Type B pancreatic cell (in vitro differentiated cells): Measurements from ENCODE around the gene FGF13. TPM values are rescaled to one million over a fixed set of nuclear protein-coding genes. Genes with fewer than 3 reads are reported as not detected.
A peak's percentile ranks its signal among the peaks of the same experiment; 100 is the strongest.

Experiments
- DNase-seq: peaks from one replicate; pipeline ENCODE4 v3.0.0; 2021; ENCODE audit warnings: mixed read lengths; ENCODE audit not compliant: unreplicated experiment; ENCODE audit errors: extremely low spot score
- H3K27ac Mint-ChIP-seq: 2 replicates; pipeline ENCODE4 v1.8.0; 2021; ENCODE audit warnings: mild to moderate bottlenecking, mixed read lengths
- H3K27me3 Mint-ChIP-seq: 2 replicates; pipeline ENCODE4 v1.8.0; 2021; ENCODE audit warnings: mixed read lengths
- H3K36me3 Mint-ChIP-seq: 2 replicates; pipeline ENCODE4 v1.8.0; 2021; ENCODE audit warnings: mixed read lengths
- H3K4me1 Mint-ChIP-seq: one replicate; pipeline ENCODE4 v1.8.0; 2021; ENCODE audit warnings: mixed read lengths; ENCODE audit not compliant: unreplicated experiment
- H3K4me3 Mint-ChIP-seq: 2 replicates; pipeline ENCODE4 v1.8.0; 2021; ENCODE audit warnings: mild to moderate bottlenecking, mixed read lengths
- H3K9me3 Mint-ChIP-seq: 2 replicates; pipeline ENCODE4 v1.8.0; 2021; ENCODE audit warnings: mixed read lengths
- total RNA-seq: library from RNA; stranded (reverse); gene quantifications from 2 replicates; pipeline ENCODE4 v1.2.1, GENCODE V29; 2021; ENCODE audit warnings: low replicate concordance
- TF ChIP-seq, protein P1 (sequence below): fragments of 200-600 bp; sonication (generic); conservative IDR thresholded peaks from 2 replicates; pipeline ENCODE4 v1.5.0; 2021; ENCODE audit warnings: antibody characterized with exemption, mild to moderate bottlenecking

The FGF13 gene
- total RNA-seq, 1 donor from 2014 or later = 13.4 TPM

DNA sequence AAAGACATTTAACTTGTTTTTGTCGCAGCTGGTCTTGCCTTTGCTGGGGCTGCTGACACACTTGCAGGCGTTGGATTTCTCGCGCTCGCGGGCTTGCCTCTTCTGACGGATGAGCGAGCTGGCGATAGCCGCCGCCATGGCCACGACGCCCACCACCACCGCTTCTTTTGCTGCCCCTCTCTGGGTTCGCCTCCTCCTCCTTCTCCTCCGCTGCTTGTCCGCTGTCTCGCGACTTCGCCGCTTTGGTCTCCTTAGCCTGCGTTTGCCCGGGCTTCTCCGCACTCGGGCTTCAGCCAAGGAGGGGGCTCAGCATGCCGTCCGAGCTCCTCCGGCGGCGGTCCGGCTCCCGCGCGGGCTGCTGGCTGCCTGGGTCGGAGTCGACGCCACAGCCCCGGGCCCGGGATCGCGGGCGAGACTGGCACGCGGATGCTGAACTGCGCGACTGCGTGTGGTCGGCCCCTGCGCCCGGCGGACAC is 613 bp downstream of the FGF13 start:
- H3K27me3 Mint-ChIP-seq = peaks cover 55% of the 10 kb centered on the region
- H3K36me3 Mint-ChIP-seq = no peaks in the 10 kb centered on the region
- H3K9me3 Mint-ChIP-seq = no peaks in the 10 kb centered on the region
- peak overlapping the region; percentile 85 for H3K4me3 Mint-ChIP-seq
- TF ChIP-seq, protein P1, sequence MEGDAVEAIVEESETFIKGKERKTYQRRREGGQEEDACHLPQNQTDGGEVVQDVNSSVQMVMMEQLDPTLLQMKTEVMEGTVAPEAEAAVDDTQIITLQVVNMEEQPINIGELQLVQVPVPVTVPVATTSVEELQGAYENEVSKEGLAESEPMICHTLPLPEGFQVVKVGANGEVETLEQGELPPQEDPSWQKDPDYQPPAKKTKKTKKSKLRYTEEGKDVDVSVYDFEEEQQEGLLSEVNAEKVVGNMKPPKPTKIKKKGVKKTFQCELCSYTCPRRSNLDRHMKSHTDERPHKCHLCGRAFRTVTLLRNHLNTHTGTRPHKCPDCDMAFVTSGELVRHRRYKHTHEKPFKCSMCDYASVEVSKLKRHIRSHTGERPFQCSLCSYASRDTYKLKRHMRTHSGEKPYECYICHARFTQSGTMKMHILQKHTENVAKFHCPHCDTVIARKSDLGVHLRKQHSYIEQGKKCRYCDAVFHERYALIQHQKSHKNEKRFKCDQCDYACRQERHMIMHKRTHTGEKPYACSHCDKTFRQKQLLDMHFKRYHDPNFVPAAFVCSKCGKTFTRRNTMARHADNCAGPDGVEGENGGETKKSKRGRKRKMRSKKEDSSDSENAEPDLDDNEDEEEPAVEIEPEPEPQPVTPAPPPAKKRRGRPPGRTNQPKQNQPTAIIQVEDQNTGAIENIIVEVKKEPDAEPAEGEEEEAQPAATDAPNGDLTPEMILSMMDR = no peak
- no peak overlapping the region for H3K27ac Mint-ChIP-seq
- no peaks in the 10 kb centered on the region for H3K4me1 Mint-ChIP-seq
- DNase-seq = peak; percentile 68

DNA sequence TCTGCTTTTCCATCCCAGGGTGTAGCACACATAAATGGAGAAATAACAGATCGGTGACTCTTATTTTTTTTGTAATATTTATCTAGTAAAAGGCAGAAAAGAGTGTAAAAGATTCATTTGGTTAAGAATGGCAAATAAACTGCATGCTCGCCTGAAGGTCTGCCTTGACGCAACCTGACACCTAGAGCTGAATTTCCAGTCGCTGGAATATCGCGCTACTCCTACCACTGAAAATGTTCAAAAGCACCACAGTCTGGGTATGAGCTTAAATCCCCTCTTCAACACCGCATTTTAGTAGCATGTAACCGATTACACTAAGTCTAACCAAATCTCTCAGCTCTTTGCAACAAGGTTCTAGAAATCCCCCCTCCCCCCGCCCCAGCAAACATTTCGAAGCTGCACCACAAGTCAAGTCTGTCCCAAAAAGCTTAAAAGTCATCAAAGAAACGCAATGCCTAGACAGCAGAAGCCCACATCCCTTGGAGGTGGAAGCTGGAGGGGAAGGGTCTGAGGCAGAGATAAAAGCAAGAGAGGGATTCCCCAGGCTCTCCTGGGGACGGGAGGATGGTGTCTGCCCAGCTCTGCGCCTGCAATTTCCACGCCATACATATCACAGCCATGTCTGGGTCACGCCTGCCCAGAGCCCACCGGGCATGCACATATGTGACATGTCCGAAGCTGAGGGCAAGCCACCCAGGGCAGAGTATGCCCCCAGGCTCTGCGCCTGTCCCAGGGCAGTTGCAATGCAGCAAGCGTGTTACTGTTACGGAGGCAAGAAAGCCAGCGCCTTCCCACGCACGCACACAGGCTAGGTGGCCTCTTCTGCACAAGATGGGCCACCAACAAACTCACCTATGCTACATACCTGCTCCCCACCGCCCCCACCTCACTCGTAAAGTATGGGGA is 1.4 kb downstream of the FGF13 start:
- H3K9me3 Mint-ChIP-seq = no peaks in the 10 kb centered on the region
- H3K27me3 Mint-ChIP-seq = peaks cover 55% of the 10 kb centered on the region
- H3K4me3 Mint-ChIP-seq = peak overlapping the region; percentile 85
- H3K36me3 Mint-ChIP-seq = no peaks in the 10 kb centered on the region
- TF ChIP-seq, protein P1 = no peak
- no peak for DNase-seq
- H3K27ac Mint-ChIP-seq = peak overlapping the region; percentile 47
- H3K4me1 Mint-ChIP-seq = no peaks in the 10 kb centered on the region

DNA sequence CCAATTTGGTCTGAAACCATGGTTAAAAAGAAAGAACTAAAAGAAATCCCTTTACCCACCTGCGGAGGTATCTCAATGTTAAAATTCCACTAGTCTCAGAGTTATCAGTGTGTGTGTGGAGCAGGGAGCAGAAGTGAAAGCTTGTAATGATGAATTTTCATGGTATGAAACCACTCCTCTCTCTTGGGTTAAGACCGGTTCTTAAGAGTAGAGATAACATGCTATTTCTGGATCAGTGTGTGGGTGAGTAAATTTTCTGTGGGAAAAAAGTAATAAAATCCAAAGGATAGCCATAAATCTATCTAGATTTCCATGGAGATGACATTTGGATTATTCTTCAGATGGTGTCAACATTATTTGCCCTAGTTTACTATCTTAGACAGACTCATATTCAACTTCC is 3.2 kb downstream of the FGF13 start:
- TF ChIP-seq, protein P1 = no peak
- no peak overlapping the region for H3K27ac Mint-ChIP-seq
- H3K27me3 Mint-ChIP-seq = peaks cover 45% of the 10 kb centered on the region
- peak overlapping the region; percentile 59 for H3K4me3 Mint-ChIP-seq
- DNase-seq = no peak
- H3K4me1 Mint-ChIP-seq = no peaks in the 10 kb centered on the region
- no peaks in the 10 kb centered on the region for H3K9me3 Mint-ChIP-seq
- H3K36me3 Mint-ChIP-seq = no peaks in the 10 kb centered on the region

DNA sequence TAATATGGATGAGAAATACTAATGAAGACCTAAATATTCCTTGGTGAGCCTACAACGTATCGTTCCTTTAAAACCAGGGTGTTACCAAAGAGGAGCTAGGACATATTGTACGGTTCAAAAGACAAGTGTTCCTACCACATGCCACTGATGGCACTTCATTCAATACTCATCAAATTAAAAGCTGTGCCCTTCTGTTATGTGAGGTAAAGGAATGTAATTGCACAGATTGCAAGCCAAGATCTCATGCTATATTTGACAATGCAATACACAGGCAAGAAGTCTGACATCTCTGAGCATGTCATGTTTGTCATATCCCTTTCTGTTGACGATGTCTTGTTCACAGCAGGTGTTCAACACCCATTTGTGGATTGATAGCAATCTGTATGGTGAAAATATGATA is 6.9 kb downstream of the FGF13 start:
- Mint-ChIP-seq H3K27me3 (peaks cover 15% of the 10 kb centered on the region), H3K27ac (no peak overlapping the region), H3K36me3 (no peaks in the 10 kb centered on the region), H3K4me1 (no peaks in the 10 kb centered on the region), H3K9me3 (no peaks in the 10 kb centered on the region), H3K4me3 (no peak overlapping the region)
- TF ChIP-seq, protein P1 = no peak
- no peak for DNase-seq

DNA sequence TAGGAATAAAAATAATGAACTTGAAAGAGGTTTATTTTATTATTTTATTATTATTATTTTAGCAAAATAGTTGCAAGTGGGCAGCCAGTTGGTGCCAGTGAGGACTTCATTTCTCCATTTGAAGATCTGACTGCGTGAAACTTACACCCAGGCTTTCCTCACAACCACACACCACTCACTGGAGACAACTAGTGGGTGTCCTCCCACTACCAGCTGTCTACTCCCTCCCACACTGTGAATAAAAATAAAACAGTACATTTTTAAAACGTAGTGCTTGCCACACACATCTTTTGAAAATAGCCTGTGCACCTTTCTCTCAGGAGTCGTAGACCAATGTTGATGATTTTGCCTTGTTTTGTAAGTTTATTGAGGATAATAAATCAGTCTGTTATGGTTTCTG is 7.4 kb downstream of the FGF13 start:
- TF ChIP-seq, protein P1 = no peak
- H3K4me3 Mint-ChIP-seq = no peak overlapping the region
- H3K9me3 Mint-ChIP-seq = no peaks in the 10 kb centered on the region
- no peaks in the 10 kb centered on the region for H3K36me3 Mint-ChIP-seq
- H3K4me1 Mint-ChIP-seq = no peaks in the 10 kb centered on the region
- peaks cover 12% of the 10 kb centered on the region for H3K27me3 Mint-ChIP-seq
- H3K27ac Mint-ChIP-seq = no peak overlapping the region
- no peak for DNase-seq
